Stomach smooth muscle (tissue), 2 donors: Measurements from ENCODE around the gene TSPAN10.
A peak's percentile ranks its signal among the peaks of the same experiment; 100 is the strongest.

Source experiments
- H3K27ac ChIP-seq: one replicate; pipeline ENCODE4 v1.7.0; 2013; ENCODE audit warnings: mild to moderate bottlenecking, low read length, inconsistent platforms
- H3K27me3 ChIP-seq, 2 donors: one replicate each; pipeline ENCODE4 v1.7.0; 2013; ENCODE audit warnings: low read length in 2 of 2; ENCODE audit not compliant: insufficient read depth in 2 of 2, control insufficient read depth in 1 of 2
- H3K36me3 ChIP-seq, 2 donors: one replicate each; pipeline ENCODE4 v1.7.0; 2013; ENCODE audit warnings: low read length in 2 of 2; ENCODE audit not compliant: control insufficient read depth in 2 of 2, insufficient read depth in 2 of 2
- H3K4me1 ChIP-seq: one replicate; pipeline ENCODE4 v1.7.0; 2013; ENCODE audit warnings: low read length; ENCODE audit not compliant: control insufficient read depth, insufficient read depth
- H3K4me3 ChIP-seq, 2 donors: one replicate each; pipeline ENCODE4 v1.7.0; 2013; ENCODE audit warnings: low read length in 2 of 2
- H3K9ac ChIP-seq, 2 donors: one replicate each; pipeline ENCODE4 v1.7.0; 2013; ENCODE audit warnings: low read length in 2 of 2, mild to moderate bottlenecking in 1 of 2
- H3K9me3 ChIP-seq, 2 donors: one replicate each; pipeline ENCODE4 v1.7.0; 2013; ENCODE audit warnings: low read length in 2 of 2; ENCODE audit not compliant: control insufficient read depth in 2 of 2
- donor health status: healthy.
- donor health status: Pancreatic carcinoma.

TSPAN10 gene

GRCh38 chr17:81635431-81635830, 1.6 kb upstream of the TSPAN10 start:
- Histone ChIP-seq H3K4me1 (peaks cover 18% of the 10 kb centered on the region), H3K4me3 (peak overlapping the region; percentile 94 to 99), H3K9me3 (no peaks in the 10 kb centered on the region), H3K36me3 (peaks cover 0 to 2% of the 10 kb centered on the region in 2 donors), H3K9ac (peak overlapping the region in 1 of 2 donors; percentile 99), H3K27me3 (no peaks in the 10 kb centered on the region), H3K27ac (no peak overlapping the region)

DNA sequence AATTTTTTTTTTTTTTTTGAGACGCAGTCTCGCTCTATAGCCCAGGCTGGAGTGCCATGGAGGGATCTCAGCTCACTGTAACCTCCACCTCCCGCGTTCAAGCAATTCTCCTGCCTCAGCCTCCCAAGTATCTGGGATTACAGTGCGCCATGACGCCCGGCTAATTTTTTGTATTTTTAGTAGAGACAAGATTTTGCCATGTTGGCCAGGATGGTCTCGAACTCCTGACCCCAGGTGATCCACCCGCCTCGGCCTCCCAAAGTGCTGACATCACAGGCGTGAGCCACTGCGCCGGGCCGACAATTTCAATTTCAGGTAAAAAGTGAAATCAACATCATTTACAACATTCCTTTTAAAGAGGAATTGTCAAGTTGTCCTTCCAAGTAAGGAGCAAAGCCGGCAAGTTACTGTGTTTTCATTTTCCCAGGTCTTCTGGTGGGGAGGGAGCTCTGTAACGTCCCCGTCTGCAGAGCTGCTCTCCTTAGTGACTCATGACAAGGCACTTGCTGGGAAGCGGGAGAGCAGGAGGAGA, 957 bp upstream of the TSPAN10 start:
- Histone ChIP-seq H3K27ac (peak overlapping the region; percentile 74), H3K27me3 (no peaks in the 10 kb centered on the region), H3K9ac (peak overlapping the region; percentile 97 to 99), H3K9me3 (no peaks in the 10 kb centered on the region), H3K4me1 (peaks cover 18% of the 10 kb centered on the region), H3K4me3 (peak overlapping the region; percentile 94 to 99), H3K36me3 (peaks cover 0 to 2% of the 10 kb centered on the region in 2 donors)

DNA sequence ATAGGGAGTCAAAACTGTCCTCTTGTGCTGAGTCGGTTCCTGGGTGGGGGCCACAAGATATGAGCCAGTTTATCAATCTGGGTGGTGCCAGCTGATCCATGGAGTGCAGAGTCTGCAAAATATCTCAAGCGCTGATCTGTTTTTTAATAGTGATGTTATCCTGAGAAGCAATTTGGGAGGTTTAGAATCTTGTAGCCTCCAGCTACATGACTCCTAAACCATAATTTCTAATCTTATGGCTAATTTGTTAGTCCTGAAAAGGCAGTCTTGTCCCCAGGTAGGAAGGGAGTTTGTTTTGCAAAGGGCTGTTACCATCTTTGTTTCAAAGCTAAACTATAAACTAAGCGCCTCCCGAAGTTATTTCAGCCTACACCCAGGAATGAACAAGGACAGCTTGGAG, 1.7 kb downstream of the TSPAN10 start:
- Histone ChIP-seq H3K27ac (no peak overlapping the region), H3K36me3 (no peaks in the 10 kb centered on the region), H3K4me3 (no peak overlapping the region), H3K4me1 (peaks cover 18% of the 10 kb centered on the region), H3K9ac (no peak overlapping the region), H3K27me3 (no peaks in the 10 kb centered on the region), H3K9me3 (no peaks in the 10 kb centered on the region)

- Histone ChIP-seq H3K9ac (no peak overlapping the region), H3K9me3 (no peaks in the 10 kb centered on the region), H3K27me3 (no peaks in the 10 kb centered on the region), H3K4me1 (peaks cover 17% of the 10 kb centered on the region), H3K36me3 (no peaks in the 10 kb centered on the region), H3K27ac (no peak overlapping the region), H3K4me3 (no peak overlapping the region)
Measured at GRCh38 chr17:81640011-81640410, 3.0 kb downstream of the TSPAN10 start.

DNA sequence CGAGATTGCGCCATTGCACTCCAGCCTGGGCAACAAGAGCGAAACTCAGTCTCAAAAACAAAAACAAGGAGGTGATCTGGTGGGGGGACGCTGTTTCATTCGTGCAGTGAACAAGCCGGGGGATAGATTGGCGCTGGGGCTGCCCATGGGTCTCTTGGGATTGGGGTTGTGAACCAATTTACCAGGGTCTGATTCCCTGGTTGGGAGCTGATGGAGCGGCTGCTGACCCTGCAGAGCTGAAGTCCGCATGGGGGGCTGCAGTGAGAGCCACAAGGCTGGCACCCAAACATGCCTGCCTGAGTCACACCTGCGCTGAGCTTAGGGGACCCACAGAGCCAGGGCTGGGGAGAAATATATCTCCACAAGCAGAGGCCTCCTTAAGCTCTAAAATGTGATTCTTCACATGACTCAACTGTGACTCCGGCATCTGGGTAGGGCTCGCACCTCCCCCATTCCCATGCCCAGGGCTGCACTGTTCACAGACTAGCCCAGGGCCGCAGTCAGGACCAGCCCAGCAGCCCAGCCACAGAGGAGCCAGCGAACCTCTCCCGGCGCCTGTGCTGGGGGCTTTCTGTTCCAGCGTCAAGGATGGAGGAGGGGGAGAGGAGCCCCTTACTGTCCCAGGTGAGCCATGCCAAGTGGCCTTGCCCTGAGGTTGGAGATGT, 5.0 kb downstream of the TSPAN10 start:
- Histone ChIP-seq H3K27ac (no peak overlapping the region), H3K4me3 (no peak overlapping the region)

GRCh38 chr17:81644496-81644895, 7.5 kb downstream of the TSPAN10 start:
- no peak overlapping the region for H3K9ac ChIP-seq
- H3K27ac ChIP-seq: no peak overlapping the region
- H3K4me3 ChIP-seq: no peak overlapping the region
- peaks cover 15 to 18% of the 10 kb centered on the region in 2 donors for H3K27me3 ChIP-seq
- H3K9me3 ChIP-seq: no peaks in the 10 kb centered on the region
- H3K36me3 ChIP-seq: peaks cover 0 to 3% of the 10 kb centered on the region in 2 donors
- no peaks in the 10 kb centered on the region for H3K4me1 ChIP-seq

More for the DNA sequence above, 5.0 kb downstream of the TSPAN10 start:
- H3K4me1 ChIP-seq: peaks cover 2% of the 10 kb centered on the region
- no peak overlapping the region for H3K9ac ChIP-seq
- H3K36me3 ChIP-seq: peaks cover 0 to 3% of the 10 kb centered on the region in 2 donors
- peaks cover 2 to 4% of the 10 kb centered on the region in 2 donors for H3K27me3 ChIP-seq
- no peaks in the 10 kb centered on the region for H3K9me3 ChIP-seq

DNA sequence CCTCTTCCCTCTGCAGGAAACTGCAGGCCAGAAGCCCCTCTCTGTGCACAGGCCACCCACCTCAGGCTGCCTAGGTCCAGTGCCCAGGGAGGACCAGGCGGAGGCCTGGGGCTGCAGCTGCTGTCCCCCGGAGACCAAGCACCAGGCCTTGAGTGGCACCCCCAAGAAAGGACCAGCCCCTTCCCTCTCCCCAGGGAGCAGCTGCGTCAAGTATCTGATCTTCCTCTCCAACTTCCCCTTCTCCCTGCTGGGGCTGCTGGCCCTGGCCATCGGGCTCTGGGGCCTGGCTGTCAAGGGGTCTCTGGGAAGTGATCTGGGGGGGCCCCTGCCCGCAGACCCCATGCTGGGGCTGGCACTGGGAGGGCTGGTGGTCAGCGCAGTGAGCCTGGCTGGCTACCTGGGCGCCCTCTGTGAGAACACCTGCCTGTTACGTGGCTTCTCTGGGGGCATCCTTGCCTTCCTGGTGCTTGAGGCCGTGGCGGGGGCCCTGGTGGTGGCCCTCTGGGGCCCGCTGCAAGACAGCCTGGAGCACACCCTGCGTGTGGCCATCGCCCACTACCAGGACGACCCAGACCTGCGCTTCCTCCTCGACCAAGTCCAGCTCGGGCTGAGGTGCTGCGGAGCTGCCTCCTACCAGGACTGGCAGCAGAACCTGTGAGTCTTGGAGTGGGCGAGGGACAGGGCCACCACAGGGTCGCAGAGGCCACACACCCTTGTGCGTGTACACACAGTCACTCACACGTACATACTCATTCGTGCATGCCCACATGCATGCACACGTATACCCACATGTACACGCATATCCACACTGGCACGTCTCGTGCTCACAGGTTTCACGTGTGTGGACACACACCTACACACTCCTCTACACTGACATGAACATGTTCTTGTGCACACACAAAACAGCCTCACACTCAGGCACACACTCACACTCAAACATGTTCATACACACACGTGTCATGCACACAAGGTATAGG, 8.3 kb downstream of the TSPAN10 start:
- no peak overlapping the region for H3K9ac ChIP-seq
- no peak overlapping the region for H3K4me3 ChIP-seq
- no peak overlapping the region for H3K27ac ChIP-seq
- H3K36me3 ChIP-seq: peaks cover 0 to 3% of the 10 kb centered on the region in 2 donors
- no peaks in the 10 kb centered on the region for H3K9me3 ChIP-seq
- H3K4me1 ChIP-seq: no peaks in the 10 kb centered on the region
- peaks cover 19 to 23% of the 10 kb centered on the region in 2 donors for H3K27me3 ChIP-seq

- H3K36me3 ChIP-seq: peaks cover 0 to 3% of the 10 kb centered on the region in 2 donors
- peaks cover 25 to 30% of the 10 kb centered on the region in 2 donors for H3K27me3 ChIP-seq
- H3K27ac ChIP-seq: no peak overlapping the region
- H3K4me1 ChIP-seq: no peaks in the 10 kb centered on the region
- H3K4me3 ChIP-seq: no peak overlapping the region
- H3K9me3 ChIP-seq: no peaks in the 10 kb centered on the region
- H3K9ac ChIP-seq: no peak overlapping the region
Measured at GRCh38 chr17:81646869-81647600, 10.0 kb downstream of the TSPAN10 start.

GRCh38 chr17:81647640-81648012, 10.6 kb downstream of the TSPAN10 start:
- Histone ChIP-seq H3K9ac (no peak overlapping the region), H3K4me3 (no peak overlapping the region), H3K4me1 (no peaks in the 10 kb centered on the region), H3K9me3 (no peaks in the 10 kb centered on the region), H3K27ac (no peak overlapping the region), H3K27me3 (peaks cover 25 to 30% of the 10 kb centered on the region in 2 donors), H3K36me3 (peaks cover 0 to 3% of the 10 kb centered on the region in 2 donors)

DNA sequence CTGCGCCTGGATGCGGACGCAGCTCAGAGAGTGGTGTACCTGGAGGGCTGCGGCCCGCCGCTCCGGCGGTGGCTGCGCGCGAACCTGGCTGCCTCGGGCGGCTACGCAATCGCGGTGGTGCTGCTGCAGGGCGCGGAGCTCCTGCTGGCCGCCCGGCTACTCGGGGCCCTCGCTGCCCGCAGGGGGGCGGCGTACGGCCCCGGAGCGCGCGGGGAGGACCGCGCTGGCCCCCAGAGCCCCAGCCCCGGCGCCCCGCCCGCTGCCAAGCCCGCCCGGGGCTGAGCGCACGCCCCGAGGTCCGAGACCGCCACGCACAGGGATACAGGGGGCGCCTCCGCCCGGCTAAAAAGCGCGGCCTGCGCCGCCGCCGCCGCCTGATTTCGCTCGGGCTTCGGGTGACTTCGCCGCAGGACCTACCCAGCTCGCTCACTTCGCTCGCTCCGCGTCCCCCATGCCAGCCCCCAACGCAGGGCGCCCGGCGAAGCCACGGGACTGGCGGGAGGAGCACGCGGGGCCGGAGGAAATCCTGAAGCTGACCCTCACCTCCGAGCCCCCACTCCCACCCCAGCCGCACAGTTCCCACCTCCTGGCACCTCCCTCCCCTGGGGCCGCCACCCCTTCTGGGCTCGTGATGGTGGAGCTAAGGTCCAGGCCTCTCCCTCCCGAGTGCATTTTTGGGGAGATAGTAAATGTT, 11.2 kb downstream of the TSPAN10 start:
- Histone ChIP-seq H3K9me3 (no peaks in the 10 kb centered on the region), H3K27me3 (peaks cover 25 to 32% of the 10 kb centered on the region in 2 donors), H3K36me3 (peaks cover 0 to 3% of the 10 kb centered on the region in 2 donors), H3K4me1 (no peaks in the 10 kb centered on the region), H3K9ac (no peak overlapping the region), H3K27ac (no peak overlapping the region), H3K4me3 (no peak overlapping the region)
